GM21619 (cell line): ENCODE measurements around the gene PKN2.
"Not testable (repeated sequence)": the region's sequence is repeated elsewhere in the genome, so short reads cannot be mapped to it uniquely, and the experiment has no call there.

Experiments used
- ATAC-seq: cut with Tn5 transposase; IDR thresholded peaks from one replicate; pipeline ENCODE4 v1.9.1; 2021; ENCODE audit not compliant: unreplicated experiment

PKN2 gene

DNA sequence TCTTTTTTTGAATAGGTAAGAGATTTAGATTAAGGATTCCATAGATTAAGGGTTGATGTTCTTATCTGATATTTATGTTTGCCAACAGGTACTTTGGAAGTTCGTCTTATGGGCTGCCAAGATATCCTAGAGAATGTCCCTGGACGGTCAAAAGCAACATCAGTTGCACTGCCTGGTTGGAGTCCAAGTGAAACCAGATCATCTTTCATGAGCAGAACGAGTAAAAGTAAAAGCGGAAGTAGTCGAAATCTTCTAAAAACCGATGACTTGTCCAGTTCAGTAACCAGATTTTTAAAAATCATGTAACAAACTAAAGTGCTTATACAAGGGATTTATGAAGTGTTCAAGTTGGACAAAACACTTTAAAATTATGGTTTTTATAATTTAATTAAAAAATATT is 100.5 kb downstream of the PKN2 start:
- ATAC-seq, result no peak

DNA sequence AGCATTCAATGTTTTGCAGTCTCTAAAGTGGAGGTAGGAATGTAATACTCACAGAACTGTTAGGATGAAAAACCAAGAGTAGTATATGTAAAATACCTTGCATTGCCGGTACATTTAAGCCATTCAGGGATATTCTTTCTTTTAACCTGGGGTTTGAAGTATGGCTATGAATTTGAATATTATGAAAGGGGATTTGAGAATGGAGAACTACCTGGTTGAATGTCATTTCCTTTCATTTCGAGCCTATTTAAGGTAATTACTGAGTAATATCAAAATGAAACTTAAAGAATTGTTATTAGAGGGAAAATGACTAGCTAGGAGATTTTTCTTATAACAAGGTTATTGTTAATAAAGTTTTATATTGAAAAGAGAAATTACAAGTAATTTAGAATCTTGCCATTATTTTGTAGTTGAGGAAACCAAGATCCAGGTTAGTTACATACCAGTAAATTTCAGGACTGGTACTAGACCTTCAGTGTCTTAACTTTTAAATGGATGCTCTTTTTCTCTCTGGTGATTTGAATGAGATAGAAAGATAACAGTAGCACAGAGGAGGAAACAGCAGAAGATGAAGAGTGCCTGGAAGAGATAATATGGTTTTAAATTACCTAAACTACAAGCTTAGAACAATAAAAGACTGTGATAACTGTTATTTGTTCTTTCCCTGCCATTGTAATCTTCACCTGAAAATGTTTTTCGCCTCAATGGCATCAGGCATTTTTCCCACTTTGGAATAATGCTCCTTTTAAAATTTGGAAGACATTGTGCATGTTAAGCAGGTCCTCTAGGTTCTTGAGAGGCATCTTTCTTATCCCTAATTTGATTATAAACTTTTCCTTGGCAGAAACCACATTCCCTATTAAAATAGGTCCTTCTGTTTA is 103.2 kb downstream of the PKN2 start:
- ATAC-seq, result no peak

- no peak for ATAC-seq
Measured at GRCh38 chr1:88791192-88791591, 107.1 kb downstream of the PKN2 start.

DNA sequence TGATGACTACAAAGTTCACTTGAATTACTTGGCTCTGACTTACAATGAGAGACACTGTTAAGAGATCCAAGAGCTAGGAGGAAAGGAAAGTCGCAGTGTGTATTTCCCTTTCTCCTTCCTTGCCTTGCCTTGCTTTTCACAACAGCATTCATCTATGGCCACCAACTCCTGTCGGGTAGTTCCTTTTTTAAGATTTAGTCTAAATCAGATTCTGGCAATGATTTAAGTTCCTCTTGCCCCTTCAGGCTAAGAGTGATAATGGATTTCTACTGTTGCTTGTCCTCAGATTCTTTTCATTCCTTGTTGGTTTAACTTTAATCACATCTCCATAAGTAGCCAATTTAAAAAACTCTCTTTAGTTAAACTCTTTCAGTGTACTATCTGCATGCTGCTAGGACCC is 115.4 kb downstream of the PKN2 start:
- ATAC-seq, result no peak

- no peak for ATAC-seq
Measured at GRCh38 chr1:88800382-88801051, 116.4 kb downstream of the PKN2 start.

GRCh38 chr1:88801575-88802208 is 117.6 kb downstream of the PKN2 start:
- no peak for ATAC-seq

- ATAC-seq, result no peak
Measured at GRCh38 chr1:88802404-88802803, 118.3 kb downstream of the PKN2 start.

DNA sequence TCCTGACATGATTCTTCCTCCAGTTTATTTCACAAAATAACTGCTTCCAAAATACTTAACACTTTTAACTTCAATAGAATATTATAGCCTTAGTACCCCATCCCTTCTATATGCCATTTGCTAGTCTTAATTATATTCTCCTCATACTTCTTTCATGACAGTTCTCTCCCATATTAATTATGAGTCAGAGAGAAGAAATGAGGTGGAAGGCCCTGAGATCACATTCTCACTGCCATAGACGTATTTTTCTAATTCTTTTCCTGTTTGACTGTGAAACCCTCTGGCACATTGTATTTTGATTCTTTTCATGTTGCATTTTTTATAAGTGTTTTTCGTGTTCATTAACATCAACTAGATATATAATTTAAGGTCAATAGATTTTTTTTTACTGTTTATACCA is 118.9 kb downstream of the PKN2 start:
- no peak for ATAC-seq

DNA sequence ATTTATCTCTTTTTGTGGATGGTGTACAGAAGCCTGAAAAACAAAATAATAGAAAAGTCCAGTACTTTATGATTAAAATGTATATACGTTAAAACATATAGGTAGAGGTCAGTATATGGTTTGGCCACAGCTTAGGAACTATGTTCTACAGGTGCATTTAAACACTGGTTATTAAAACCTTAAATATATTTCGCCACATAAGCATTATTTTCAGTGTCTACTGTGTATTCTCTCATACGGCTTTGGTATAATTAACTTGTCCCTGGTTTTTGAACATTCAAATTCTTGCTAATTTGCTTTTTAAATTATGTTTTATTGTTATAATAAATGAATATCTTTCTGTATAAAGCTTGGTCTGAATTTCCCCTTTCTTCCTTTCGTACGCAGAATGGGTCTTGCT is 119.4 kb downstream of the PKN2 start:
- no peak for ATAC-seq

DNA sequence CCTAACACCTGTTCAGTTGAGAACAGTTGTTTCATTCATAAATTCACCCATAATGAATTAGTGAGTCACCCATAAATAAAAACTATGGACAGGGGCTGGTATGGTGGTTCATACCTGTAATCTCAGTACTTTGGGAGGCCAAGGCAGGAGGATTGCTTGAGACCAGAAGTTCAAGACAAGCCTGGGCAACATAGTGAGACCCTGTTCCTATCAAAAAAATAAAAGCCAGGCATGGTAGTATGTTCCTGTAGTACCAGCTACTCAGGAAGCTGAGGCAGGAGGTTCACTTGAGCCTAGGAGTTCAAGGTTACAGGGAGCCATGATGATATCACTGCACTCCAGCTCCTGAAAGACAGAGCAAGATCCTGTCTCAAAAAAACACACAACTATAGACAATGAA is 128.3 kb downstream of the PKN2 start:
- no peak for ATAC-seq

GRCh38 chr1:88813471-88813870 is 129.4 kb downstream of the PKN2 start:
- no peak for ATAC-seq

DNA sequence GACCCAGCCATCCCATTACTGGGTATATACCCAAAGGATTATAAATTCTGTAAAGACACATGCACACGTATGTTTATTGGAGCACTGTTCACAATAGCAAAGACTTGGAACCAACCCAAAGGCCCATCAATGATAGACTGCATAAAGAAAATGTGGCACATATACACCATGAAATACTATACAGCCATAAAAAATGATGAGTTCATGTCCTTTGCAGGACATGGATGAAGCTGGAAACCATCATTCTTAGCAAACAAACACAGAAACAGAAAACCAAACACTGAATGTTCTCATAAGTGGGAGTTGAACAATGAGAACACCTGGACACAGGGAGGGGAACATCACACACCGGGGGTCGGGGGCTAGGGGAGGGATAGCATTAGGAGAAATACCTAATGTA is 135.6 kb downstream of the PKN2 start:
- not testable (repeated sequence) for ATAC-seq

DNA sequence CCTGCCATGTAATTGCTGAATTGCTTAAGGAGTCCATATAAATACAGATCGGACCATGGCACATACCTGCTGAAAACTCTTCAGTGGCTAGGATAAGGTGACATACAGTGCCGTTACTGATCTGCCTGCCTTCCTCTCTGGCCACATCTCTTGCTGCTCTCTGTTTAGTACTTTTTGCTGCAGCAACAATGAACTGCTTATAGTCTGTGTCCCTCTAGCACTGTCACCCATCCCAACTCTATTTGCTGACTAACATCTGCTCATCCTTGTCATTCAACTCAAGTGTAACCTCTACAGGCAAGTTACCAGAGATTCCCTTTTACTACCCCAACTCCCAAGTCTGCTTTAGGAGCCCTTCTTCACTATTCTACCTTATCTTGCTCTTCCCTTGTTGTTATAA is 141.6 kb downstream of the PKN2 start:
- no peak for ATAC-seq

GRCh38 chr1:88847643-88848042 is 163.6 kb downstream of the PKN2 start:
- ATAC-seq, result no peak

DNA sequence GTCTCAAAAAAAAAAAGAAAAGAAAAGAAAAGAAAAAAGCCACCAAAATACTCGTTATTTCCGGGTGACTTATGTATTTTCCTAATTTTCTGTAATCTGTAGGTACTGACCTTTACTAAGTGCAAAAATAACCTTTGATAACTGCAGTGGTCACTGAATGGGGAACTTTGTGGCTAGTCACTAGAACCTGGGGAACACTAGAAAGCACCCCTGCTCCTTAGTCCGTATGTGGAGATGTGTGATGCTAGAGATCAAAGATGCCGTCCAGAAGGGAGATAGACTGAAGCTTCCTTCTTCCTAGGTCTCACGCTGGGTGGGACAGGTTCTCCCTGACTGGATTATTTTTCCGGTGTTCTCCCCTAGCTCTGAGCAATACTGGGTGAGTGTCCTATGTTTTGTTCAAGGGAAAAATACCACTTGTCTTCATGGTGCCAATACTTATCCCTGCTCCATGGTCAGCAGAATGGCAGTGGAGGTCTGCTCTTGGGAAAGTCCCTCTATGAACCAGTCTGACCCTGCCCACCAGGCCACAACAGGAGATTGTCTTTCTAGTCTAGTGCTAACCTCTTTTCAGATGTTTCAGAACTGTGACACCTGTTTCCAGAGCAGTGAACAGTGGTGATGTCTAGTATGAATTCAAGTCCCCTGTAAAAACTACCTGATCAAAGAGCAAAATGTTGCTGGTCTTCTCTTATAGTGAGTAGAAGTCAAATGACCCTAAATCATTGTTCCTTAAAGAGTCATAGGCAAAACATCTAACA is 167.4 kb downstream of the PKN2 start:
- no peak for ATAC-seq

DNA sequence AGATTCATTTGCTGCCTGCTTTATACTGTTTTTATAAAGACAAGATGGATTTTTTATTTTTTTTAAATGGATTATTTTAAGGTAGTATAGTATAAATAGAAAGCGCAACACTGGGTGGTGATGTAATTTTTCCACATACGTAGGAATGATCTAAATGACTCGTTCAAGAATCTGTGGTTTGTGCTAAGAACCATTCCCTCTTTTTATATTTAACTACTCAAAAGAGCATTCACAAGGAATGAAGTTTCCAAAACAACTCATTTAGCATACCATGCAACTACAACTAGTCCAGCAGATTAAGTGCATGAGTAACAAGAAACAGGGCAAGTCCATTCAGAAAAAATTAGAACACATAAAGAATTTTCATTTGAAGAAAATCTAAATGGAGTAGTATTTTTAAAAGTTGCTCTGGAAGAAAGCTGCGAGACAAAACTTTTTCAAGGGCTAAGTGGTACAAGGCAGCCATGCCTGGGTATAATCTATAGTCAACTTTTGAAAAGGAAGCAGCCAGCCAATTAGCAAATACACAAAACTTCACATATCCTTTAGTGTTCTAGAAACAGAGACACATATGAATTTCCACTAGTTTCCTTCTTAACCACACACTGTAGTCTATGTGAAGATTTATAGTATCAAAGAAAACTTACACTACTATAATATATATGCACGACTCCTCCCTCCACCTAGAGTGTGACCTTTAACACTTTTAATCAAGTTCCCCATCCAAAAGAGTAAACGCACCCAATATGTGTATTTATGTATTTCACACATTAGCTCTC is 183.9 kb downstream of the PKN2 start:
- ATAC-seq, result no peak

GRCh38 chr1:88869644-88870043 is 185.6 kb downstream of the PKN2 start:
- ATAC-seq, result not testable (repeated sequence)

GRCh38 chr1:88873737-88874349 is 189.8 kb downstream of the PKN2 start:
- ATAC-seq, result no peak

DNA sequence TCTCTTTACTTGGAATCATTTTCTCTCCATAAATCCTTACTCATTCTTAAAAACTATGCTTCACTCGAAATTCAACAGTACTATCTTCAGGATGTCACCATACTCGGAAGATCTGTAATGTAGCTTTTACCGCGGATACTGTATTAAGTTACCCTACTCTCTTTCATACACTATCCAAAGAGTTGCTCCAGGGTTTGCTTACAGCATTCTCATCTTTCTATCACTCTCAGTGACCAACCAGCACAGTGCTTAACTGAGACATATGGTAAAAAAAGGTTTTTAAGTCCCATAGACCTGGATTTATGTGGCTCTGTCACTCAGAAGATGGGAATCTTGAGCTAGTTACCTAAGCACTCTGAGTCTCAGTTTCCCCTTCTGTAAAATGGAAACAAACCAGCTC is 191.5 kb downstream of the PKN2 start:
- no peak for ATAC-seq
